ENCODE results near the gene TSNAX.

Gene TSNAX

DNA sequence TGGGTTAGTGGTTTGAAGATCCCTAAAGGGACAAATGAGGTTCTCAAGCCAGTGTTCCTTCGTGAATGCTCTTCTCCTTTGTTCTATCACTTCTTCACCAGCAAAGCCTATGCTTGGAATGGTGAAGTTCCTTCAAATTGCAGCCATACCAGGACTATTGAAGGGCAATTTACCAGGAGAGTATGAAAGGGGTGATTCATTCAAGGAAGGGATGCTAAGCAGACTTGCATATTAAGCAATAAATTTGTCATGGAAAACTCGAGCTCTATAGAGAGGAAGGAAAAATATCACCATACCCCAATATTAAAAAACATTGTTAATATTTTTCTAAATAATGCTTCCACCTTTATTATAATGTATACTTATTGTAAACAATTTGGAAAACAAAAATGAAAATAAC is 9.3 kb upstream of the TSNAX start:
- no peak for DNase-seq

GRCh38 chr1:231522038-231522437 is 6.4 kb upstream of the TSNAX start:
- no peak for DNase-seq

DNA sequence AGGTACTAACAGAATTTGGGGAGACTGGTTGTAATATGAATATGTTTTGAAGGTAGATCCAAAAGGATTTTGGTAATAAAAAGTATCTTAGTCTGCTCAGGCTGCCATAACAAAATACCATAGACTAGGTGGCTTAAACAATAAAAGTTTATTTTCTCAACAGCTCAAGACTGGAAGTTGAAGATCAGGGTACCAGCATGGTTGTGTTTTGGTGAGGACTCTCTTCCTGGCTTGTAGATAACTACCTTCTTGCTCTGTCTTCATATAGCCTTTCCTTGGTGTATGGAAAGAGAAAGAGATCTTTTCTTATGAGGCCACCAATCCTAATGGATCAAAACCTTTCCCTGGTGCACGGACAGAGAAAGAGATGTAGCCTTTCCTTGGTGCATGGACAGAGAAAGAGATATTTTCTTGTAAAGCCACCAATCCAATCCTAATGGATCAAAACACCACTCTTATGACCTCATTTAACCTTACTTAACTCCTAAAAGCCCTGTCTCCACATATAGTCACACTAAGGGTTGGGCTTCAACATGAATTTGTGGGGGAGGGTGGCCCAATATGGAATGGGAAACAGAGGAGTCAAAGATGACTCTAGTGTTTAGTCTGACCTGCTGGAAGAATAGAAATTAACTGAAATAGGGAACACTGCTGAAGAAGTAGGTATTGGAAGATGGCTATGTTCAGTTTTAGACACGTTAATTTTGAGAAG is 5.4 kb upstream of the TSNAX start:
- DNase-seq: no peak

- DNase-seq: no peak
Measured at GRCh38 chr1:231523816-231524215, 4.7 kb upstream of the TSNAX start.

DNA sequence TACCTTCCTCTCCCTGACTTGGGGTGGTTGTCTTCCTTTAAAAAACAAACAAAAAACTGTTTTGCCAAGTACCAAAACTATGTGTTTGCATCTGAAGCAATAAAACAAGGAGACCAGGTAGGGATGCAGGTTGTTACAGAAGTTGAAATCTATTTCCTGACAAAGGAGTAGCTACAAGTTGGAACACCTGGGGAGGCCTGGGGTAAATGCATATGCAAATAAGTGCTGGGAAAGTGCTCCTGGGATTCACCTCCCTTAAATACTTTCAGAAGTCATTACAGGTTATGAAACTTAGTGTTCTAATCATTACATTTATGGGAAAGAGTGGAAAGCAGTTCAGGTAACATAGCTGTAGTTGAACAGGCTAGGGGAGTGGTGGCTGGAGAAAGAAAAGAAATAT is 1.9 kb upstream of the TSNAX start:
- DNase-seq: no peak

GRCh38 chr1:231527586-231528171 is 790 bp upstream of the TSNAX start:
- no peak for DNase-seq

DNA sequence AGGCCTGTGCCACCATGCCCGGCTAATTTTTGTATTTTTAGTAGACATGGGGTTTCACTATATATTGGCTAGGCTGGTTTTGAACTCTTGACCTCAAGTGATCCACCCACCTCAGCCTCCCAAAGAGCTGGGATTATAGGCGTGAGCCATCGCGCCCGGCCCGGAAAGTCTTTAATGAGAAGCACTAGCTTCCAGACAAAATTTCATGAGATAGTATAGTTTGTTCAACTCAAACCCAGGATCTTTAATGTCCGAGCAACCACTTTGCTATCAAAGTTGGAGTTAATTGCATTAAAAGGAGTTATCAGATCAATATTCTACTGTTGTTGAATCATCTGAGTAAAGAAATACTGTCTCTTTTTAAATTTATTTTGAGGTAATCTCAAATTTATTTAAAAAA is 4.8 kb downstream of the TSNAX start:
- no peak for DNase-seq

GRCh38 chr1:231534703-231535159 is 6.3 kb downstream of the TSNAX start:
- DNase-seq: peak in 1 of 3 experiments; percentile 71

GRCh38 chr1:231536099-231536498 is 7.6 kb downstream of the TSNAX start:
- DNase-seq: no peak

GRCh38 chr1:231540847-231541246 is 12.4 kb downstream of the TSNAX start:
- DNase-seq: no peak

DNA sequence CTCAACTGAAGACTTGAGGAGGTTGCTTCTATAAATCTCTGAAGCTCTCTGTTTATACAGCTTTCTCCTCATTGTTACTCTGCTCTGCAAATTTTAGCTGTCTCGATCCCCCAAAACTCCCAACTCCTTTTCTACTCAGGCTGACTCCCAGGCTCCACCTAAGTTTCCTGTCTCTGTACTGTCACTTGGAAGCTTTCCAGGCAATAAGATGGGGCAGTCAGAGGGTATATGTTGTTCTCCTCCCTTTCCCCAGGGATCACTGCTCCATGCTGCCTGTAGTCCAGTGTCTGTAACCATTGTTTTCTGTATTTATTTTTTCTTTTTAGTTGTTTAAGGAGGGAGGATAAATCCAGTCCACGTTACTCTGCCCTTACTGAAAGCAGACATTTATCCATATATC is 13.4 kb downstream of the TSNAX start:
- no peak for DNase-seq

DNA sequence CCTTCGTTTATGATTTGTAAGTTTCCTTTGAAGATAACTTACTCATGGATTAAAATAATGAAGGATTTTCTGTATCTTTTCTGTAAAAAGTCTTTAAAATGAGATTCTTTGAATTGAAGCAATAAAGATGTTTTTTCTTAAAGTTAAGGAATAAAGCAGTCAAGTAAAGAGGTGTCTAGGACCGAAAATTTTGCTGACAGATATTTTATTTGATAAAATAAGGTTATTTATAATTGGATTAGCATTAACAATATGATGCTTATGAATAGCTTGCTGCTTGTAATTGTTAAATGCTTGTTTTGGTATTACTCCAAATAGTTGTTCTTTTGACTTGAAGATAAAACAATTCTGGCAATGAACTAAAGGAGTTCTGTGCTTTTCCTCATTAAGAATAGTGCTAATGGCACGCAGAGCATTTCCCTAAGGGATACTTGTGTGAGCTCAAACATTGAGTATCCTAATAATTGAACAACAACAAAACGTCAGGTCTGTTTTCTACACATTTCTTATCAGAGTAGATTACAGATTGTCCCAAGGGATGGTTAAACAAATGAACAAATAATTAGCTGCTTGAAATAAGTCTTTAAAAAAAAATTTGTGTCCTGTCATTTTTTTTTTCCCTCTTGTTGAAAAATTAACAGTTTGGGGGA is 16.6 kb downstream of the TSNAX start:
- no peak for DNase-seq

- DNase-seq: no peak
Measured at GRCh38 chr1:231546693-231547092, 18.2 kb downstream of the TSNAX start.

GRCh38 chr1:231549733-231550447 is 21.4 kb downstream of the TSNAX start:
- no peak for DNase-seq

- DNase-seq: peak in 1 of 3 experiments; percentile 49
Measured at GRCh38 chr1:231550448-231550781, 21.9 kb downstream of the TSNAX start.

GRCh38 chr1:231553320-231553719 is 24.9 kb downstream of the TSNAX start:
- DNase-seq: no peak

- DNase-seq: no peak
Measured at GRCh38 chr1:231554969-231555368, 26.5 kb downstream of the TSNAX start.

- no peak for DNase-seq
Measured at GRCh38 chr1:231557411-231557810, 28.9 kb downstream of the TSNAX start.

DNA sequence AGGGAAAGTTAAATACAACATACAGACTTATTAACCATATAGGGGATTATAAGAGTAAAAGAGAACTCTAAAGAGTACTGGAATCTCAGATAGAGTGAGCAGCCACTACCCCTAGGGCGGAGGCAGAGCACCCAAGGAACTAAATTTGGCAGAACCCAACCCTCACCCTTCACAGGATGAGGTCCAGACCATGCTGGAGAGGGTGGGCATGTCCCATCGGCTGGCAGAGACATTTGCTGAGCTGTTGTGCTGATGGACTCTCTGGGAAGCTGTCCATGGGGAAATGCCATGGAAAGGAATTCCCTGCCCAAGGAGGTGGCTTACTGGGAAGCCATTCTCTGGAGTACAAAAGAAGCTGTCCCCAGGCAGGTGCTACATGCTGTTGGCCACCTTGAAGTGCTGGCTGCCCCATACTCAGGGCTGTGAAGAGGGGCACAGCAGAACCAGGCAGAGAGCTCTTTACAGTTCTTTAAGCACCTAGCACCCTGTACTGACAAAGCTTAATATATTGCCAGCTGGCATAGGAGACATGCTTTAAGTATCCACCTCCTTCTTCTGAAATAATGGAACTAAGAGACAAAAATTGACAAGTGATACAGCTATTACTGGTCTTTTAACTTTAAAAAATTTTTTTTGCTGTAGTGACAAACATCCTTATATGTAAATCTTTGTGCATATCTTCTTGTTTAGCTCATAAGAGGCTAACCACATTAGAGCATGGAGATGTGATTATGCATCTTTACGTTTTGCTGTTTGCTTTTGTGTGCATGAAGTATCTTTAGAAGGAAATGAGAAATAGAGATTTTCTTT is 29.6 kb downstream of the TSNAX start:
- peak in 1 of 3 experiments; percentile 0 for DNase-seq

- no peak for DNase-seq
Measured at GRCh38 chr1:231558708-231559185, 30.3 kb downstream of the TSNAX start.

DNA sequence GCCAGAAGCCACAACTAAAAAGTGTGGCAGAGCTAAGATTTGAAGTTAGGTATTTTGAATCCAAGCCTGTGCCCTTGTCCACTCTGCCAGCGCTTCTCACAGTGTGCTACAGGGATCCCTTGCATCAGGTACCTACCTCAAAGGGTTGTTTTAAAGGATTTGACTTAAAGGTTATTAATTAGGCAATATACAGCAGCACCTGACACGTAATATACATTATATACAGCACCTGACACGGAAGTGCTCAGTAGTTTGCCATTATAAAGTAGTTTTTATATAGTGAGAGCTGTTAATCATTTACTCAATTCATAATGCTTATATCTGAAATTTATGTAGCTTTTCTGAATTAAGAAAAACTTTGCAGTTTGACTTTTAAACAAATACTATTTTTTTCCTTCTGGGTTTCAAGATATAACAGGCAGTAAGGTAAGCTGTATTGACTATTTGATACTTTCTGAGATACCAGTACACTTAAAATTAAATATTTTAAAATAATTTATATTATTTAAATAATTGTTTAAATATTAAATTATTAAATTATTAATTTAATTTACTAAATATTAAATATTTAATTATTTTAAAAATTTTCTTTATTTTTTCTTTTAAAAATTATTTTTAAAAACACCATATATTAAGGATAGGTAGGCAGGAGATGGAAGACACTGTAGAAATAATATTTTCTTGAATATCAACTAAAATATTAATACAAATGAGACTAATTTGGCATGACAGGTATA is 33.3 kb downstream of the TSNAX start:
- no peak for DNase-seq

GRCh38 chr1:231563247-231563646 is 34.8 kb downstream of the TSNAX start:
- peak in 1 of 3 experiments; percentile 5 for DNase-seq
